Measurements from ENCODE around the gene CCDC6. TPM values are rescaled to one million over a fixed set of nuclear protein-coding genes. Genes with fewer than 3 reads are reported as not detected.

Gene CCDC6
- total and polyA plus RNA-seq, 9 of the 15 experiments (the other 6 are each of a cell fraction or from before 2014, with no cell fraction given), result 10.4 to 41.0 (median 20.9) TPM

DNA sequence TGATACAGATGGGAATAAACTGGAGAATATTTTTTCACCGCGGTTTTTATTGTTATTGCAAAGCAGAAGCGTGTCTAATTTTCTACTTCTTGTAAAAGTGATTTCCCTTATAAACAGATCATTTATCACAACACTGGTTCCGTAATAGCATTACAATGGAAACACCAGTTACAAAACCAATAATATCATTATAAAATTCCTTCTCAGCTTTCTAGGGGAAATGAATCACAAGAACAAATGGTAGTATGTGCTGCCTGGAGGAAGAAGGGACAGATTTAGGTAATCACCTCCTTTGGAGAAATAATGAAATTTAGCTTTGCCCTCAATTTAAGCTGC, 2.4 kb upstream of the CCDC6 start (continued):
- TF ChIP-seq GTF3C2 (IDR thresholded peaks at IDR 0.05; ENCODE audit: borderline replicate concordance, extremely low read depth, insufficient read length), result no peak

DNA sequence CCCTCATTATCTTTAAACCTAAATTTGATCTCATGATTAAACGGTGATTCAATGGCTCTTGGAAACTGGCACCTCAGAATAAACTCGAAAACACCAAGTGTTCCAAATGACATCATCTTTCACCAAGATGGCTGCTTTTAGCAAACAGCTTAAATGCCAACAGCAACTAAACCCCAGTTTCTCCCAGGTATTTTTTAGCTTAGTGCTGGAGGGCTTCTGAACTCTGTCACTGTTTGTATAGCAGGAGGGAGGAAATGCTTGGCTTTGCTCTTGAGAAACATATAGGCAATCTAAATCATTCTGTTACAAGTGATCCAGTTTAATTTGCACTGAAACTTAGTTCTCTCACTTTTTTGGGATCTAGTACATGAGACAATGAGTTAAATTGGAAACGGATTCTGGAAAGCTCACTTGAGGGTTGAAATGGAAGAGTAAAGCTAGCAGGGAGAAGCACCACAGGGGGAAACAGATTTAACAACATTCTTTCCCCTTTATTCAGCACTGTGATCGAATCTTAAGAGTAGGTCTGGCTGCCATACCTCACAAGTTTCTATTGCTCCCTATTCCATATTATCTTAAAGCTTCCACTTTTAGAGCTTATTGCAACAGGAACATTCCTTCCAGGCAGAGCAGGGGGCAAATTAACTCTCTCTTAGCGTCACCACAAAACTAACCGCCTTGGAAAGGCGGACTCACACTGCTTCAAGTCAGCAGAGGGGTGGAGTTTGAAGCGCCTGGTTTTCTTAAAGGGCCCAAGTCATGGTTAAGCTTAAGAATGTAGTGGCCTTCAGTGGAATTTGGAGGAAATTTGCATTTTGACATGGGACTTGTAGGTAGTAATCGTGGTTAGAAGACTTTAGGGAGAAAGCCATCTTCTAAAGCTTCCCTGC, 1.8 kb upstream of the CCDC6 start:
- Histone ChIP-seq H3K36me3 (ENCODE audit: control insufficient read depth, insufficient read depth, low read length) (peaks cover 10% of the 10 kb centered on the region; the same call in 1 of the 3 replicates), H3K27me3 (ENCODE audit: control insufficient read depth in 2 of 2, insufficient read depth in 2 of 2, low read length in 2 of 2) (no peaks in the 10 kb centered on the region), H2AFZ (ENCODE audit: low read depth, low read length) (peak overlapping the region; percentile 88), H3K9ac (ENCODE audit: insufficient read depth in 1 of 2, low read depth in 2 of 2, low read length in 2 of 2) (peak overlapping the region; percentile 40 to 79; a peak in 3 of 4 replicates), H3K4me3 (peak overlapping the region; percentile 86), H3K4me2 (ENCODE audit: insufficient read depth, low read length) (peak overlapping the region; percentile 73), H3K9me1 (ENCODE audit: control insufficient read depth, insufficient read depth, low read length) (no peaks in the 10 kb centered on the region), H3K27ac (ENCODE audit: extremely low read depth, low read depth, low read length) (peak overlapping the region; percentile 80), H4K20me1 (replicated peaks; ENCODE audit: control insufficient read depth, insufficient read depth, low read length) (0 out of 2 replicates have a peak, but pooled peaks cover 8% of the 10 kb centered on the region), H3K4me1 (replicated peaks in 1 of 2; ENCODE audit: control insufficient read depth in 2 of 2, insufficient read depth in 2 of 2, low read length in 2 of 2) (peaks cover 19 to 34% of the 10 kb centered on the region in 2 experiments), H3K9me3 (replicated peaks; ENCODE audit: control insufficient read depth, insufficient read depth, low read depth, low read length) (no peaks in the 10 kb centered on the region), H3K79me2 (ENCODE audit: control insufficient read depth, insufficient read depth, low read length) (peaks cover 38% of the 10 kb centered on the region)
- no TSS peak for BruUV-seq (replicated peaks)
- ATAC-seq, result peak; percentile 69
- ChIA-PET POLR2A (interaction anchor here (0.5 to 1.9 kb wide), 9 partner anchors 13 to 405 kb away, joined by 3 to 9 read pairs (median 3); no protein-coding TSS in a partner anchor), CTCF (ENCODE audit: low intra/inter-chr PET ratio) (interaction anchor here (0.5 to 2.2 kb wide), 4 partner anchors 45 to 532 kb away, joined by 3 to 7 read pairs (median 4); no protein-coding TSS in a partner anchor)
- in situ Hi-C loops (cut with MboI), result no loop called here
- 1% methylated on average over 9 of the region's 9 CpGs for WGBS (ENCODE audit: insufficient coverage, low coverage, missing lambda C conversion rate)
- peak; percentile 92 for FAIRE-seq
- peak; percentile 65 to 93 (median 71) for DNase-seq (ENCODE audit: extremely low read depth in 1 of 4, low spot score in 3 of 4)
- intact Hi-C loops (cut with micrococcal nuclease), result loop anchor here (2.0 to 5.0 kb wide), 3 partner anchors 77 to 281 kb away; no protein-coding TSS in a partner anchor
- TF ChIP-seq ZNF384 (IDR thresholded peaks at IDR 0.05; ENCODE audit: low read depth, low read length) (no peak), MECOM (CRISPR knock-in tag; IDR thresholded peaks at IDR 0.05) (no peak), SMAD4 (CRISPR knock-in tag; conservative IDR thresholded peaks at IDR 0.05) (no peak), MIER1 (IDR thresholded peaks at IDR 0.05; ENCODE audit: low read depth) (no peak), HDAC3 (IDR thresholded peaks at IDR 0.05; ENCODE audit: borderline replicate concordance, partially characterized antibody) (no peak), TBL1XR1 (IDR thresholded peaks at IDR 0.05; ENCODE audit: low read length in 2 of 2) (no peak), DDX20 (tag; IDR thresholded peaks at IDR 0.05; ENCODE audit: low read depth) (no peak), ZNF3 (CRISPR knock-in tag; IDR thresholded peaks at IDR 0.05) (no peak), WHSC1 (IDR thresholded peaks at IDR 0.05; ENCODE audit: low read length) (no peak), ADNP (tag; IDR thresholded peaks at IDR 0.05) (no peak), HDAC2 (IDR thresholded peaks at IDR 0.05) (no peak), ZKSCAN3 (CRISPR knock-in tag; IDR thresholded peaks at IDR 0.05) (no peak), POLR2AphosphoS2 (IDR thresholded peaks at IDR 0.05; ENCODE audit: low read length) (no peak), ZNF143 (CRISPR knock-in tag; IDR thresholded peaks at IDR 0.05) (no peak), FOXJ2 (tag; IDR thresholded peaks at IDR 0.05) (peak; percentile 55; the same call in 1 of the 2 replicates), RAD51 (IDR thresholded peaks at IDR 0.05; ENCODE audit: borderline replicate concordance, low read depth) (no peak)
- TF ChIP-seq, protein P1, sequence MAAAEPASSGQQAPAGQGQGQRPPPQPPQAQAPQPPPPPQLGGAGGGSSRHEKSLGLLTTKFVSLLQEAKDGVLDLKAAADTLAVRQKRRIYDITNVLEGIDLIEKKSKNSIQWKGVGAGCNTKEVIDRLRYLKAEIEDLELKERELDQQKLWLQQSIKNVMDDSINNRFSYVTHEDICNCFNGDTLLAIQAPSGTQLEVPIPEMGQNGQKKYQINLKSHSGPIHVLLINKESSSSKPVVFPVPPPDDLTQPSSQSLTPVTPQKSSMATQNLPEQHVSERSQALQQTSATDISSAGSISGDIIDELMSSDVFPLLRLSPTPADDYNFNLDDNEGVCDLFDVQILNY (CRISPR knock-in tag; IDR thresholded peaks at IDR 0.05), result no peak
